GM12878 (cell line): ENCODE measurements around the gene SNX30. TPM values are rescaled to one million over a fixed set of nuclear protein-coding genes. Genes with fewer than 3 reads are reported as not detected.

Source experiments
- ATAC-seq: fragments of 200-7000 bp; cut with Tn5 transposase; 3 replicates; pipeline ENCODE4 v1.9.1; 2020; ENCODE audit warnings: mild to moderate bottlenecking, moderate library complexity
- BruUV-seq: library from RNA; stranded (reverse); fragments of 400-500 nt; replicated peaks from 2 replicates; lab custom pipeline; 2021; lab: Mats Ljungman, UMichigan
- CTCF ChIA-PET: fragments of 300-600 bp; sonication (Branson Sonifier 250); formaldehyde crosslinking; extraction: SDS; loops from one replicate; lab custom pipeline; 2021; ENCODE audit warnings: inconsistent platforms; lab: Yijun Ruan, JAX
- POLR2A ChIA-PET: fragments of 350-600 bp; formaldehyde crosslinking; extraction: SDS; loops from one replicate; lab custom pipeline; 2021; ENCODE audit warnings: inconsistent platforms; lab: Charles Lee
- RAD21 ChIA-PET: fragments of 300-600 bp; sonication (Branson Sonifier 250); formaldehyde crosslinking; loops from one replicate; lab custom pipeline; 2023; ENCODE audit warnings: antibody characterized with exemption; ENCODE audit not compliant: unreplicated experiment; lab: Charles Lee
- SMC1A ChIA-PET: fragments of 300-600 bp; sonication (Branson Sonifier 250); formaldehyde crosslinking; loops from one replicate; lab custom pipeline; 2023; ENCODE audit not compliant: unreplicated experiment, uncharacterized antibody; lab: Charles Lee
- DNase-seq: peaks from one replicate; pipeline ENCODE4 v3.0.0-alpha.2; 2011; ENCODE audit warnings: low read depth, low spot score
- FAIRE-seq: peaks from 3 replicates; lab custom pipeline; 2011; peaks lifted over from hg19 to GRCh38; lab: Jason Lieb, UNC
- H2AFZ ChIP-seq: 2 replicates; pipeline ENCODE4 v1.6.0; 2011; ENCODE audit warnings: low read depth, low read length, control low read depth; ENCODE audit not compliant: control insufficient read depth
- H3K27ac ChIP-seq: 2 replicates; pipeline ENCODE4 v1.5.1; 2011; ENCODE audit warnings: control low read depth; ENCODE audit not compliant: control insufficient read depth, insufficient read depth
- H3K27me3 ChIP-seq, 2 experiments: replicated peaks in 1 of 2; 2 replicates each; pipeline versions ENCODE4 v1.6.0 to v1.6.1; 2011; ENCODE audit warnings: low read length in 1 of 2; ENCODE audit not compliant: control insufficient read depth in 2 of 2, insufficient read depth in 2 of 2
- H3K36me3 ChIP-seq, 2 experiments: 2 replicates each; pipeline ENCODE4 v1.5.1; 2011; ENCODE audit warnings: low read length in 1 of 2; ENCODE audit not compliant: control insufficient read depth in 2 of 2, insufficient read depth in 2 of 2
- H3K4me1 ChIP-seq: 2 replicates; pipeline ENCODE4 v1.6.1; 2011; ENCODE audit warnings: mild to moderate bottlenecking, low read length, moderate library complexity, mixed read lengths; ENCODE audit not compliant: control insufficient read depth, insufficient read depth
- H3K4me2 ChIP-seq: 2 replicates; pipeline ENCODE4 v1.6.0; 2011; ENCODE audit warnings: control low read depth; ENCODE audit not compliant: control insufficient read depth, insufficient read depth
- H3K4me3 ChIP-seq: fragments of 200-600 bp; sonication (generic); 2 replicates; pipeline ENCODE4 v1.5.1; 2016
- H3K79me2 ChIP-seq: 2 replicates; pipeline ENCODE4 v1.6.0; 2011; ENCODE audit warnings: low read length; ENCODE audit not compliant: control insufficient read depth, insufficient read depth
- H3K9ac ChIP-seq: 2 replicates; pipeline ENCODE4 v1.8.0; 2011; ENCODE audit warnings: low read length, control low read depth, mixed read lengths; ENCODE audit not compliant: control insufficient read depth, insufficient read depth
- H3K9me3 ChIP-seq: replicated peaks from 3 replicates; pipeline ENCODE4 v1.5.1; 2011; ENCODE audit warnings: mild to moderate bottlenecking, low read length; ENCODE audit not compliant: control insufficient read depth, insufficient read depth
- H4K20me1 ChIP-seq: 2 replicates; pipeline ENCODE4 v1.6.0; 2011; ENCODE audit not compliant: control insufficient read depth, insufficient read depth
- CBFB ChIP-seq: IDR thresholded peaks from 2 replicates; pipeline ENCODE4 v1.6.1; 2016; ENCODE audit warnings: antibody characterized with exemption, low read depth
- ELK1 ChIP-seq: IDR thresholded peaks from 2 replicates; pipeline ENCODE4 v1.6.1; 2012; ENCODE audit warnings: low read depth, low read length, improper control_type of control experiment
- HDGF ChIP-seq: fragments of 450-650 bp; IDR thresholded peaks from 2 replicates; pipeline ENCODE4 v1.6.1; 2016; ENCODE audit warnings: antibody characterized with exemption
- RFX5 ChIP-seq: IDR thresholded peaks from 2 replicates; pipeline ENCODE4 v1.6.1; 2011; ENCODE audit warnings: low read depth, low read length, improper control_type of control experiment
- TCF7 ChIP-seq: IDR thresholded peaks from 2 replicates; pipeline ENCODE4 v1.6.1; 2014; ENCODE audit warnings: antibody characterized with exemption, borderline replicate concordance
- WGBS: methylation state at CpG from one replicate; pipeline ENCODE4 v1.1.6; 2016; ENCODE audit warnings: low lambda C conversion rate; ENCODE audit not compliant: insufficient replicate concordance, insufficient coverage; ENCODE audit errors: missing lambda C conversion rate; 5-methylcytosine and 5-hydroxymethylcytosine counted together
- in situ Hi-C: fragments of 300-500 bp; cut with MboI; formaldehyde crosslinking; loops from 9 replicates; pipeline ENCODE4 v1.14.3; 2018; ENCODE audit warnings: mixed read lengths
- intact Hi-C: fragments of 100-400 bp; cut with micrococcal nuclease; formaldehyde crosslinking; loops from one replicate; pipeline ENCODE4 v1.14.2; 2022; ENCODE audit not compliant: unreplicated experiment
- polyA plus RNA-seq, 11 experiments: library from polyadenylated mRNA; depleted of rRNA in 4 of 11; unstranded in 6 of 11; stranded (reverse) in 5 of 11; fragments of >200 nt; fragmentation: Nextera tagmentation in 4 of 11; fragmentation: Illumina TruSeq in 1 of 11; extraction: Ambion mirVana in 4 of 11; extraction: Trizol in 1 of 11; gene quantifications; 1 replicate in 1 of 11; 2 replicates in 10 of 11; pipeline versions ENCODE4 v1.2.1 to v1.2.3, GENCODE V29; 2011 to 2016; ENCODE audit warnings: inconsistent platforms in 2 of 11, missing spikeins in 2 of 11, low read depth in 1 of 11
- total RNA-seq, 4 experiments: library from RNA; depleted of rRNA in 3 of 4; stranded (reverse); fragments of >200 nt in 3 of 4; fragmentation: Illumina TruSeq in 1 of 4; extraction: Trizol in 1 of 4; gene quantifications; 2 replicates each; pipeline versions ENCODE4 v1.2.1 to v1.2.3, GENCODE V29; 2013 to 2021

Gene SNX30
- total and polyA plus RNA-seq, 10 of the 15 experiments (the other 5 are each of a cell fraction or from before 2014, with no cell fraction given) = 0.53 to 4.0 (median 1.5) TPM

- intact Hi-C loops (no loop called here), in situ Hi-C loops (no loop called here)
- BruUV-seq = no TSS peak
- ChIA-PET POLR2A (no interaction called here), CTCF (interaction anchor here (0.6 kb wide), 1 partner anchor 685 kb away, joined by 3 read pairs; no protein-coding TSS in a partner anchor), SMC1A (no interaction called here), RAD21 (no interaction called here)
- DNase-seq (no peak), ATAC-seq (no peak), FAIRE-seq (no peak)
- H2AFZ ChIP-seq = no peak overlapping the region
- H3K79me2 ChIP-seq = no peaks in the 10 kb centered on the region
- no peak overlapping the region for H3K4me2 ChIP-seq
- no peak overlapping the region for H3K27ac ChIP-seq
- H3K4me1 ChIP-seq = no peaks in the 10 kb centered on the region
- H3K9me3 ChIP-seq = no peaks in the 10 kb centered on the region
- H3K36me3 ChIP-seq = no peaks in the 10 kb centered on the region
- H3K4me3 ChIP-seq = no peak overlapping the region
- no peak overlapping the region for H3K9ac ChIP-seq
- no peaks in the 10 kb centered on the region; a peak in 1 of 4 replicates for H3K27me3 ChIP-seq
- TF ChIP-seq TCF7 (no peak), CBFB (no peak)
- H4K20me1 ChIP-seq = no peaks in the 10 kb centered on the region
- WGBS = 53% methylated on average over 8 of the region's 8 CpGs
These were observed 10.3 kb downstream of the SNX30 start for GRCh38 chr9:112760821-112761220.

GRCh38 chr9:112761912-112762655 lies 11.5 kb downstream of the SNX30 start:
- CTCF ChIA-PET = no interaction called here
- H3K9ac ChIP-seq = no peak overlapping the region
- DNase-seq (no peak), FAIRE-seq (no peak), ATAC-seq (no peak)
- no peak overlapping the region for H3K4me2 ChIP-seq
- 74% methylated on average over 12 of the region's 12 CpGs for whole genome bisulfite sequencing
- RAD21 ChIA-PET = no interaction called here
- intact Hi-C loops = no loop called here
- TF ChIP-seq HDGF = no peak
- no peak for TF ChIP-seq ELK1
- TF ChIP-seq RFX5 = no peak
- no peaks in the 10 kb centered on the region; a peak in 1 of 4 replicates for H3K27me3 ChIP-seq
- H3K4me3 ChIP-seq = no peak overlapping the region
- in situ Hi-C loops = no loop called here
- SMC1A ChIA-PET = no interaction called here
- H3K79me2 ChIP-seq = no peaks in the 10 kb centered on the region
- H4K20me1 ChIP-seq = no peaks in the 10 kb centered on the region
- no peak overlapping the region for H3K27ac ChIP-seq
- POLR2A ChIA-PET = no interaction called here
- H2AFZ ChIP-seq = no peak overlapping the region
- H3K36me3 ChIP-seq = no peaks in the 10 kb centered on the region
- no peaks in the 10 kb centered on the region; the same call in 2 of the 3 replicates for H3K9me3 ChIP-seq
- H3K4me1 ChIP-seq = no peaks in the 10 kb centered on the region
- no TSS peak for BruUV-seq
